Stimulated activated CD4-positive, alpha-beta T cell treated with anti-CD3 and anti-CD28 coated beads, Interleukin-12 subunit alpha, Interleukin-12 subunit beta, amount 100 ng/mL, for 24 hours (primary cell): ENCODE results near the gene AMBP.
A peak's percentile ranks its signal among the peaks of the same experiment; 100 is the strongest.

Source experiments
- DNase-seq, 2 experiments: peaks; one replicate each; pipeline ENCODE4 v3.0.0-alpha.2; 2020; ENCODE audit warnings: low read depth in 2 of 2

AMBP gene

GRCh38 chr9:114112778-114113584, 34.9 kb upstream of the AMBP start:
- DNase-seq, result no peak

- no peak for DNase-seq
Measured at GRCh38 chr9:114112325-114112724, 34.2 kb upstream of the AMBP start.

GRCh38 chr9:114110180-114110579, 32.1 kb upstream of the AMBP start:
- DNase-seq, result no peak

- no peak for DNase-seq
Measured at GRCh38 chr9:114109124-114109523, 31.0 kb upstream of the AMBP start.

- peak; percentile 31 to 64 for DNase-seq
Measured at GRCh38 chr9:114108016-114108833, 30.1 kb upstream of the AMBP start.

- no peak for DNase-seq
Measured at GRCh38 chr9:114107286-114108001, 29.3 kb upstream of the AMBP start.

- no peak for DNase-seq
Measured at GRCh38 chr9:114105236-114105635, 27.1 kb upstream of the AMBP start.

- no peak for DNase-seq
Measured at GRCh38 chr9:114102484-114102883, 24.4 kb upstream of the AMBP start.

- DNase-seq, result no peak
Measured at GRCh38 chr9:114100536-114100935, 22.4 kb upstream of the AMBP start.

- DNase-seq, result no peak
Measured at GRCh38 chr9:114099669-114100270, 21.7 kb upstream of the AMBP start.

GRCh38 chr9:114098936-114099668, 21.0 kb upstream of the AMBP start, which contains the start of gene KIF12:
Gene KIF12, minus strand, starts transcription at chr9:114099292. Its CDS starts 16 bp downstream, at chr9:114099276.
- no peak for DNase-seq

- DNase-seq, result peak in 1 of 2 experiments; percentile 7
Measured at GRCh38 chr9:114098021-114098935, 20.2 kb upstream of the AMBP start.

GRCh38 chr9:114097613-114098020, 19.5 kb upstream of the AMBP start:
- DNase-seq, result no peak

GRCh38 chr9:114096866-114097612, 18.9 kb upstream of the AMBP start:
- DNase-seq, result no peak

GRCh38 chr9:114096041-114096511, 18.0 kb upstream of the AMBP start:
- DNase-seq, result no peak

- no peak for DNase-seq
Measured at GRCh38 chr9:114094971-114095370, 16.9 kb upstream of the AMBP start.

- no peak for DNase-seq
Measured at GRCh38 chr9:114093761-114094505, 15.8 kb upstream of the AMBP start.

GRCh38 chr9:114093031-114093471, 15.0 kb upstream of the AMBP start:
- no peak for DNase-seq
